GM18873 (cell line): ENCODE data around the gene MESP1.

ENCODE experiments used
- ATAC-seq: cut with Tn5 transposase; IDR thresholded peaks from one replicate; pipeline ENCODE4 v1.9.1; 2021; ENCODE audit warnings: mild to moderate bottlenecking, moderate library complexity, moderate number of reproducible peaks; ENCODE audit not compliant: unreplicated experiment, low FRiP score

The MESP1 gene

GRCh38 chr15:89781891-89782618, 31.0 kb upstream of the MESP1 start:
- no peak for ATAC-seq

- no peak for ATAC-seq
These were observed 30.0 kb upstream of the MESP1 start for GRCh38 chr15:89781055-89781454.

- ATAC-seq = no peak
These were observed 29.6 kb upstream of the MESP1 start for GRCh38 chr15:89780601-89781000.

- no peak for ATAC-seq
These were observed 27.8 kb upstream of the MESP1 start for GRCh38 chr15:89778861-89779260.

GRCh38 chr15:89777782-89778380, 26.8 kb upstream of the MESP1 start:
- no peak for ATAC-seq

- no peak for ATAC-seq
These were observed 26.2 kb upstream of the MESP1 start for GRCh38 chr15:89777073-89777751.

- no peak for ATAC-seq
These were observed 25.4 kb upstream of the MESP1 start, which contains the start of gene MESP2 for GRCh38 chr15:89776274-89777072. MESP2 (plus strand) TSS chr15:89776332; CDS start chr15:89776358, 26 bp downstream.

- ATAC-seq = no peak
These were observed 24.8 kb upstream of the MESP1 start for GRCh38 chr15:89775815-89776214.

GRCh38 chr15:89774492-89774891, 23.4 kb upstream of the MESP1 start:
- no peak for ATAC-seq

- ATAC-seq = no peak
These were observed 22.0 kb upstream of the MESP1 start for GRCh38 chr15:89772932-89773583.

GRCh38 chr15:89770041-89770440, 19.0 kb upstream of the MESP1 start:
- no peak for ATAC-seq

GRCh38 chr15:89769366-89769765, 18.3 kb upstream of the MESP1 start:
- no peak for ATAC-seq

- ATAC-seq = no peak
These were observed 17.0 kb upstream of the MESP1 start for GRCh38 chr15:89768071-89768500.

- ATAC-seq = no peak
These were observed 16.4 kb upstream of the MESP1 start for GRCh38 chr15:89767411-89767915.

- no peak for ATAC-seq
These were observed 15.6 kb upstream of the MESP1 start for GRCh38 chr15:89766357-89767311.

- ATAC-seq = no peak
These were observed 14.6 kb upstream of the MESP1 start for GRCh38 chr15:89765694-89766093.

- no peak for ATAC-seq
These were observed 10.9 kb upstream of the MESP1 start for GRCh38 chr15:89761929-89762328.

GRCh38 chr15:89761009-89761831, 10.2 kb upstream of the MESP1 start:
- no peak for ATAC-seq
